Measurements from ENCODE around the gene PAGR1.
A peak's percentile ranks its signal among the peaks of the same experiment; 100 is the strongest.
"Not testable (repeated sequence)": the region's sequence is repeated elsewhere in the genome, so short reads cannot be mapped to it uniquely, and the experiment has no call there.

PAGR1 gene

DNA sequence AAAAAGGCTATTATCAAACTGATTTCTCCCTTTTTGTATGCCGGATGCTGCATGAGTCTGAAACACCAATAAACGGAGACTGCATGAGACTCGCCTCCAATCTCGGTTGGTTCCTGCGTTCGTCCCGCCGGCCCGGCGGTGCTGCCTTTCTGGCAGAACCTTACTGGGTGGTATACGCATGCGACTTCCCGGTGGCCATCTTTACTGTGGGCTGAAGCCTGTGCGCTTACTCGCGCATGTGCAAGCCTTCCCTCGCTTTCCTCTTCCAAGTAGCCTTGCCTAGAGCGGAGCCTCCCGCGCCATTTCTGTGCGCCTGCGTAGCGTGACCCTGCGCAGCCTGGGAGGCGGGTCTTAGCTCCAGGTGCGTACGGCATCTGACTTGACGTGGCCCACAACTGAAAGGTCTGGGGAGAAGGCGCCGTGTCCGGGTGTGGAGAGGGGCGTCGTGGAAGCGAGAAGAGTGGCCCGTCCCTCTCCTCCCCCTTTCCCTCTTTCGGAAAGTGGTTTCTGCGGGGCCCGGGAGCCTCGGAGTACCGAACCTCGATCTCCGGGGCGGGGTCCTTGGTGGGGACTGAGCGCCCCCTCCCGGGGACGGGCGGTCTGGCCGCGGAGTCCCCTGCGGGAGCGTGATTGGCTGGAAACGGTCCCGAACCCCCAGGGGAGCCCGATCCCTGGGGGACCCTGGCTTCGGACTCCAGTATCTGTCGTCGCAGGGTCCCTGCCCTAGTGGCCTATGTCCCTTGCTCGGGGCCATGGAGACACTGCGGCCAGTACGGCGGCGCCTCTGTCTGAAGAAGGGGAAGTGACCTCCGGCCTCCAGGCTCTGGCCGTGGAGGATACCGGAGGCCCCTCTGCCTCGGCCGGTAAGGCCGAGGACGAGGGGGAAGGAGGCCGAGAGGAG lies at the start of gene PAGR1:
TSS of gene PAGR1 (plus strand) at position 360 of the 901 bp plus-strand sequence. CDS start at position 734, 374 bp downstream.
- peak; percentile 97 for DNase-seq (ENCODE audit: low read depth)

DNA sequence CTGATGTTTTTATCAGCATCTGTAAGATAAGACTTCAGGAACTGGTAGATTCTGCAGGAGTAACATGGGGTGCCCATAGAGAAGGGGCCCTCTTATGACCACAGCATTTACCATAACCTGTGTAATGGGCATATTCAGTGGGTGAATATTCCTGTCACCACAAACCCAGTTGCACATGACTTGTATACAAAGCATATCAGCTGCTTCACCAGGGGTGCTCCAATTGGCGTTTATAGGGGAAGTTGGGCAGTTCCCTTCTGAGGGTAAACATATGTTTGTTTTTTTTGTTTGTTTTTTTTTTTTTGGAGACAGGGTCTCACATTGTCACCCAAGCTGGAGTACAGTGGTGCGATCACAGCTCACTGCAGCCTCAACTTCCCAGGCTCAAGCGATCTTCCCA lies 49.4 kb upstream of the PAGR1 start:
- DNase-seq (ENCODE audit: low read depth): no peak

DNA sequence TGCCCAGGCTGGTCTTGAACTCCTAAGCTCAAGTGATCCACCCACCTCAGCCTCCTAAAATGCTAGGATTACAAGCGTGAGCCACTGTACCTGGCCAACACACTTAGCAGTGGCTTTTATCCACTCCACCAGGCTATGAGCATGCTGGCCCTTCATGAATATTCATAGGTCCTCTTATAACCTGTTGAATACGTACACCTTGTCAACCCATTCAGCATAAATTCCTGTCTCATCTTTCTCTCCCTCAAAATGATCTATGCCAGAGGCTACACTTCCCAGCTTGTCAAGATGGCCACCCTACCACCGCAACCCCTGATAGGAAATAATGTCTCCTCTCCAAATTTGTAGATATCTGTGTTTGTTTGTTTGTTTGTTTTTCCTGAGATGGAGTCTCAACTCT lies 48.9 kb upstream of the PAGR1 start:
- DNase-seq (ENCODE audit: low read depth): no peak

DNA sequence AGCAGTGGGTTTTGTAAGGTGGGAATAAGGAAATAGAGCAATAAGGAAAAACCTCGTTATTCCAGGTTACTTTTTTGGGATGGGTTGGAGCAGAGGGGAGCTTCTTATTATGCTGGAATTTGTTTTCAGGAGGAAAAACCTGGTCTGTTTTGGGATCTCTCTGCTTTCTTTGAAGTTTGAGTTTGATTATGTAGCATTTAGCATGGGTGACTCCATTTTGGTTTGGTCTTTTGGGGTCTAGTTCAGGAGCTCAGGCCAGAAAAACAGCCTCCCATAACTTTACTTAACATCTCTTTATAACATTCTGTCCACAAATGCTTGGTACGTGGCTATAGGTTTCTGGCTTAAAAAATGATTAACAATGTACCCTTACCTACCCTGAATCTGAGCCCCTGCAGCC lies 46.4 kb upstream of the PAGR1 start:
- DNase-seq (ENCODE audit: low read depth): no peak

DNA sequence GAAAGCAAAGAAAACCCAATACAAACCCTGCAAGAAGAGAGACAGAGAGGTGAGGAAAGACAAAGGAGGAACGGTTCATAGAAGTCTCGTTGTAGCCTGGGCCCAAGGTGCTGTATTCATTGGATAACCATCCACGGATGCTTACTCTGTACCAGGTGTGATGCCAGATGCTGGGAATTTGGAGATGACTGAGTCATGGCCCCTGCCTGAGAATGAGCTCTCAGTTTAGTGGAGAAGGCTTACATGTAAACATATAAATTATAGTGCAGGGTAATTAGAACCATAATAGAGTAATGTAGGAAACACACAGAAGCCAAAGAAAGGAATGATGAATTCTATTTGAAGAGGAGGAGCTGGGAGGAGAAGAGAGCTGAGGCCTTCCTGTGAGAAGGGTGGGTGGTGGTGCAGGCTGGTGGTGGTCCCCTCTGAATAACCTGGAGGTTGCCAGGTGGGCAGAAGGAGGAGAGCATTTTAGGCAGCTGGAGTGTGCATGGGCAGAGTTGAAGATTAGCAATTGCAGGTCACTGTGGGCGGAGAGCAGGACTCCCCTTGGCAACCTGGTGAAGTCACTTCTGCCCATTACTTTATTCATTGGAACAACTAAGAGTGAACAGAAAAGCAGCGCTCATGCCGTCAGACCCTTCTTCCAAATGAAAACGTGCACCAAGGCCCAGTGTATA lies 45.6 kb upstream of the PAGR1 start:
- no peak for DNase-seq (ENCODE audit: low read depth)

DNA sequence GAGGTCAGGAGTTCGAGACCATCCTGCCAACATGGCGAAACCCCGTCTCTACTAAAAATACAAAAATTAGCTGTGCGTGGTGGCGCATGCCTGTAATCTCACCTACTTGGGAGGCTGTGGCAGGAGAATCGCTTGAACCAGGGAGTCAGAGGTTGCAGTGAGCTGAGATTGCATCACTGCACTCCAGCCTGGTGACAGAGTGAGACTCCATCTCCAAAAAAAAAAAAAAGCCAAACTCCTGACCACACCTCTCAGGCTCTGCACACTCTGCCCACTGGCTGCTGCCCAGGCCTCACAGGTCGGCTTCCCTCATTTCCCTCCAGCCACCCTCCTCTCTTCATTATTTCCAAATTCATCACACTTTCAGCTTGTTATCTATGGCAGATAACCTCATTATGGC lies 43.6 kb upstream of the PAGR1 start:
- not testable (repeated sequence) for DNase-seq (ENCODE audit: low read depth)

DNA sequence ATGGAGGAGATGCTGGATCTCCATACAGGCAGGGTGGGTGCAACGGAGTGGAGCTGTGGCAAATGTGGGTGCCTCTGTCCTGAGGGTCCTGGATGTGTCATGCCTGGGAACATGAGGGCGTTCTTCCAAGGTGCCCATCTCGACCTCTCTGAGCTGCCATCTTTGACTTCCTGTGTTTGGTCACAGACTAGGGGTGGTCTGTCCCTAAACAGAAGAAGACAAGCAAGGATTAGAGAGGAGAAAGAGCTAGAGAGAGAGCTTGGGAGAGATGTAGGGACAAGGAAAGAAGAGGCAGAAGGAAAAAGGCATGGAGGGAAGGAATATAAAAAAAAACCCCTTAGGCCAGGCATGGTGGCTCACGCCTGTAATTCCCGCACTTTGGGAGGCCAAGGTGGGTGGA lies 41.2 kb upstream of the PAGR1 start:
- no peak for DNase-seq (ENCODE audit: low read depth)

GRCh38 chr16:29775742-29776408 lies 40.1 kb upstream of the PAGR1 start:
- DNase-seq (ENCODE audit: low read depth): no peak

DNA sequence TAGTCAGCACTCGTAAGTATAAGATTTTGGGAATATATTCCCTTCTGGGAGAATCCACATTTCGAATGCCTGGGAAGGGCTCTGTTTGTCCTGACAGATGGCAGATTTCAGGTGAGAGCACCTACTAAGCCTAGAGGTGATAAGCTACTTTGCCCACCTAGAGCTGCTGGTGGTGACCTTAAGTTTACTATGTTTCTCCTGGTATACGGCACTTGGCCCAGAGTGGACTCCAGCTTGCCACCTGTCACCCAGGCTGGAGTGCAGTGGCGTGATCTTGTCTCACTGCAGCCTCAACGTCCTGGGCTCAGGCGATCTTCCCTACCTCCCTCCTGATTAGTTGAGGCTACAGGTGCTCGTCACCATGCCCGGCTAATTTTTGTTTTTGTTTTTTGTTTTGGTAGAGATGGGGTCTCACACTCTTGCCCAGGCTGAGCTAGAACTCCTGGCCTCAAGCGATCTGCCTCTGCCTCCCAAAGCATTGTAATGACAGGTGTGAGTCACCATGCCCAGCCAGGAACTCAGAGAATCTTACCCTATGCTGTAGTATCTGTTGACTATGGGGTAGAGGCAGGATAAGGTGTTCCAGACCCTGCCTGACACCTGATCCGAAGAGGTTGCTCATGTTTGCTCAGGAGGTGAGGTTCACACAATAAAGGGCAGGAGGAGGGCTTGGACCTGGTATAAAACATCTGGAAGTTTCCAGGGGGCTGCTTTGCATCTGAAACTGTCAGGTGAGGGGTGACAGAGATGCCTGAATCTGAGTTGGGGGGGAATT lies 38.2 kb upstream of the PAGR1 start, which contains the start of gene ZG16:
TSS of gene ZG16 (plus strand) at position 681 of the 775 bp plus-strand sequence. CDS start 1,011 bp downstream, outside the sequence.
- DNase-seq (ENCODE audit: low read depth): no peak

DNA sequence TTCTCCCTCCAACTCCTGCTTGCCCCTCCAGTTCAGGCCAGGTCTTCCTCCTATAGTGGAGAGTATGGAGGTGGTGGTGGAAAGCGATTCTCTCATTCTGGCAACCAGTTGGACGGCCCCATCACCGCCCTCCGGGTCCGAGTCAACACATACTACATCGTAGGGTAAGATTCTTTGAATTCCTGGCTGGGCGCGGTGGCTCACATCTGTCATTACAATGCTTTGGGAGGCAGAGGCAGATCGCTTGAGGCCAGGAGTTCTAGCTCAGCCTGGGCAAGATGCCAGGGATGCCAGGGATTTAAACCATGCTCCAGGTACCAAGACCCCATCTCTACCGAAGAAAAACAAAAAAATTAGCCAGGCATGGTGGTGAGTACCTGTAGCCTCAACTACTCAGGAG lies 36.5 kb upstream of the PAGR1 start:
- no peak for DNase-seq (ENCODE audit: low read depth)

DNA sequence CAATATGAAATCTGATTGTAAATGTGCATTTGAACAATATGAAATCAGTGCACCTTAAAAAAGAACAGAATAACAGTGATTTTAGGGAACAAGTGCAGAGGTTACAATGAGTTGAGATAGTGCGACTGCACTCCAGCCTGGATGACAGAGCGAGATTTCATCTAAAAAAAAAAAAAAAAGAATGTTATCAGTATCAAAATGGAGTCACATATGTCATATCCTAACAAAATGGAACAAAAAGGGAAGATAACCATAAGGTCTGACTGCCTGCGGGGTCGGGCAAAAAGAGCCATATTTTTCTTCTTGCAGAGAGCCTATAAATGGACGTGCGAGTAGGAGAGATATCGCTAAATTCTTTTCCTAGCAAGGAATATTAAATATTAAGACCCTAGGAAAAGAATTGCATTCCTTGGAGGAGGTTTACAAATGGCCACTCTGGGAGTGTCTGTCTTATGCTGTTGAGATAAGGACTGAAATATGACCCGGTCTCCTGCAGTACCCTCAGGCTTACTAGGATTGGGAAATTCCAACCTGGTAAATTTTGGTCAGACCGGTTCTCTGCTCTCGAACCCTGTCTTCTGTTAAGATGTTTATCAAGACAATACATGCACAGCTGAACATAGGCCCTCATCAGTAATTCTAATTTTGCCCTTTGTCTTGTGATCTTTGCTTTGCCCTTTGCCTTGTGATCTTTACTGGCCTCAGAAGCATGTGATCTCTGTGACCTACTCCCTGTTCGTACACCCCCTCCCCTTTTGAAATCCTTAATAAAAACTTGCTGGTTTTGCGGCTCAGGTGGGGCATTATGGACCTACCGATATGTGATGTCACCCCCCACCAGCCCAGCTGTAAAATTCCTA lies 32.6 kb upstream of the PAGR1 start:
- not testable (repeated sequence) for DNase-seq (ENCODE audit: low read depth)

DNA sequence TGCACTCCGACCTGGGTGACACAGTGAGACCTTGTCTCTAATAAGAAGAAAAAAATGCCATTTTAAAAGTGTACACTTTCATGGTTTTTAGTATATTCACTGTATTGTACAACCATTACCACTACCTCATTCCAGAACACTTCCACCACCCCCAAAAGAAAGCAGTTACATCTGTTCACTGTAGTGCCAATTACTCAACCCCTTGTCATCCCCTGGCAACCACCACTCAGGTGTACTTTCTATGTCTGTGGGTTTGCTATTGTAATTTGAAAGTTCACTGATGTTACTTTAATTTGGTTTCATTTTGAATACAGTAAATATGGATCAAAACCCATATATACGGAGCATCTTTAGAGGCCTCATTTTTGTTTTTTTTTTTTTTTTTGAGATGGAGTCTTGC lies 31.8 kb upstream of the PAGR1 start:
- DNase-seq (ENCODE audit: low read depth): no peak

GRCh38 chr16:29784901-29785500 lies 31.0 kb upstream of the PAGR1 start:
- peak; percentile 50 for DNase-seq (ENCODE audit: low read depth)

- DNase-seq (ENCODE audit: low read depth): not testable (repeated sequence)
These were observed 28.8 kb upstream of the PAGR1 start for GRCh38 chr16:29787155-29787554.

DNA sequence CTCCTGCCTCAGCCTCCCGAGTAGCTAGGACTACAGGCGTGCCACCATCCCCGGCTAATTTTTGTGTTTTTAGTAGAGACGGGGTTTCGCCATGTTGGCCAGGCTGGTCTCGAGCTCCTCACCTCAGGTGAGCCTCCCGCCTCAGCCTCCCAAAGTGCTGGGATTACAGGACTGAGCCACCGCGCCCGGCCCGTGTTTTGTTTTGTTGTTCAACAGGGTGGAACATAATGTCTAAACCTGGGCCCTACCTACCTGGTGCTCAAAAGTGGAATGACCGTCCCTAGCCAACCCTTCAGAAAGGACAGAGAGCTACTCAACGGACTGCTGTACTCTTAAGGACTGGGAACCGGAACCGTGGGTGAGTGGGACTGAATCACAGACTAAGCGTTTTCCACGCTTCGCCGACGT lies 26.2 kb upstream of the PAGR1 start:
- DNase-seq (ENCODE audit: low read depth): no peak

DNA sequence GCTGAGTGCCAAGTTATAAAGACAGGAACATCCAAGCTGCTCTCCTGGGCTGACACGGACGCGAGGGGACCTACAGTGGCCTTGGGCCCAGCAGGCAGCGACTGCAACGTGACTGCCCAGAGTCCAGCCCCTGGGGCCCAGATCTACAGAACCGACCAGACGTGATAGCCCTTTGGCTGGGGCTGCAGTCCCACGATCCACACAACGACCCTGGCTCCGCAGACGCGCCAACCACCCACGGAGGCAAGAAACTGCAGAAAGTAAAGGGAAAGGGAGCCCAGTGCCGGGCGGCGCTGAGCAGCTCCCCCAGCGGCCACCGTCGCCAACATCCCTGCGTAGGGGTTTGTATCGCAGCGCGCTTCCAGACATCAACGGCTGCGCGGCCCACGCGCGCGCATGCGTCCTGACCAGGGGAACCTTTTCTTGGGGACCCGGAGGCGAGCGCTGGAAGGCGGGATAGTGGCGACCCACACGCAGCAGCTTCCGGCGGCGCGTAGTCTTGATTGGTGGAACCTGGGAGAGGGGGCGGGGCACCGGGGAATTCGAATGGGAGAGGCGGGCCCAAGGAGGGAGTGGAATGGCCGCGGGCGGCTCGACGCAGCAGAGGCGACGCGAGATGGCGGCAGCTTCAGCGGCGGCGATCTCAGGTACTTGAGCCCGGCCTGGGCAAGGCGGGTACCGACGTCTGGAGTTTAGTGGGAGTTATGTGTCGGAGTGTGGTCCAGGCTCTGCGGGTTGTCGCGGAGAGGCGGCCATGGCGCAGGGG lies 25.6 kb upstream of the PAGR1 start, which contains the start of gene KIF22:
TSS of gene KIF22 (plus strand) at position 569 of the 766 bp plus-strand sequence. CDS start at position 578, 9 bp downstream.
- peak; percentile 99 for DNase-seq (ENCODE audit: low read depth)

DNA sequence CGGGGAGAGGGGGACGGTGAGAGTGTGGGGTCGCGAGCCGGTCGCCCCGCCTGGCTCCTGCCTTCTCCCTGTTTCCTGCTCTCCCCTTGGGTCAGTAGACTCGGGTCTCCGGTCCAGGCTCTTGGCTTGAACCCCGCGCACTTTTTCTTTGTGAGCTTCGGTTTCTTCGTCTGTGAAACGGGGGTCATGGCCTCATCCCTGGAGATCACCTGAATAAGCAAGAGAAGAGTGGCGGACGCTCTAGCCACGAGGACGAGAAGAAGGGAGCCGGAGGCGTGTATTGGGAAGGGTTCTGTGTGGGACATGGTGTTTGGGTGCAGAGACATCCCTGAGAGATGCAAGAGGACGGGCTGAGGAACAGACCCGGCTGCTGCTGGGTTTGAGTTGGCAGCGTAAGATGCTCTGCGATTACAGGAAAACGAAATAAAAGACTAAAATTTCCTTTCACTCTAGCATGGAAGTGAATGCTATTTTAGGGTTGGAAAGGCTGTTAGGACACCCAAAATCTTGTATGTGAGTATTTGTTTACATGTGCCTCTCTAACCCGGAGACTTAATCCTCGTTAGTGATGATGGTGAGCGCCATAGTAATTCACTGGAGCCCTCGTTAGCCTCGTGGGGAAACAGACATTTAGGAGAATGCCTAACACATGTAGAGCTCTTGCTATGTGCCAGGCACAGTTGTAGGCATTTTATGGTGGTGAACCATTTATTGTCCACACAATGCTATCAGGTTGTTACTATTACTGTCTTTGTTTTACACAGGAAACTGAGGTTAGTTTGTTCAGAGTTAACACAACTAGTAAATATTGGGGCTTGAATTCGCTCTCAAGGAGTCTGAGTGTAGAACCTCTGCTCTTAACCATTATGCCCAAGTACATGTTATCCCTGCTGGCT lies 24.8 kb upstream of the PAGR1 start:
- DNase-seq (ENCODE audit: low read depth): no peak
